ENCODE results near the gene ZXDC.
A peak's percentile ranks its signal among the peaks of the same experiment; 100 is the strongest.

Gene ZXDC

DNA sequence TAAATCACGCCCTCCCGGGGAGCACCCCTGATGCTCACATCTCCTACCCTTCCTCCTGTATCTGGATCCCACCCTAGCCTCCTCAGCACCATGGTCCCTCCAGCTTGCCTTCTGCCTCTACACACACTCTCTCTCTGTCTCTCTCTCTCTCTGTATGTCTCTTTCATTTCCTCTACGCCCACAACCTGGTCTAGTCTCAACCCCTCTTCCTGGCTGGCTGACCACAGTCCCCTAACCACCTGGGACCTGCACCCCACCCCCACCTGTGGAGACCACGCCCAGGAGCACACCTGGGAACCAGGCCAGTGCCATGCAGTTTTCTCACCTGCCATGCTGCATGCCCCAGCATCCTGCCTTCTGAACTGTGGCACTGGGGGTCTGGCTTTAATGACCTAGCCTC is 84.9 kb downstream of the ZXDC start:
- TF ChIP-seq, protein P1, sequence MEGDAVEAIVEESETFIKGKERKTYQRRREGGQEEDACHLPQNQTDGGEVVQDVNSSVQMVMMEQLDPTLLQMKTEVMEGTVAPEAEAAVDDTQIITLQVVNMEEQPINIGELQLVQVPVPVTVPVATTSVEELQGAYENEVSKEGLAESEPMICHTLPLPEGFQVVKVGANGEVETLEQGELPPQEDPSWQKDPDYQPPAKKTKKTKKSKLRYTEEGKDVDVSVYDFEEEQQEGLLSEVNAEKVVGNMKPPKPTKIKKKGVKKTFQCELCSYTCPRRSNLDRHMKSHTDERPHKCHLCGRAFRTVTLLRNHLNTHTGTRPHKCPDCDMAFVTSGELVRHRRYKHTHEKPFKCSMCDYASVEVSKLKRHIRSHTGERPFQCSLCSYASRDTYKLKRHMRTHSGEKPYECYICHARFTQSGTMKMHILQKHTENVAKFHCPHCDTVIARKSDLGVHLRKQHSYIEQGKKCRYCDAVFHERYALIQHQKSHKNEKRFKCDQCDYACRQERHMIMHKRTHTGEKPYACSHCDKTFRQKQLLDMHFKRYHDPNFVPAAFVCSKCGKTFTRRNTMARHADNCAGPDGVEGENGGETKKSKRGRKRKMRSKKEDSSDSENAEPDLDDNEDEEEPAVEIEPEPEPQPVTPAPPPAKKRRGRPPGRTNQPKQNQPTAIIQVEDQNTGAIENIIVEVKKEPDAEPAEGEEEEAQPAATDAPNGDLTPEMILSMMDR (IDR thresholded peaks at IDR 0.05; ENCODE audit: control insufficient read depth, insufficient read depth, low read depth, low read length, missing control alignments) = no peak
- H3K4me3 ChIP-seq (ENCODE audit: control insufficient read depth, low read depth, low read length) = no peak overlapping the region
- no peak for DNase-seq (ENCODE audit: low read depth)

DNA sequence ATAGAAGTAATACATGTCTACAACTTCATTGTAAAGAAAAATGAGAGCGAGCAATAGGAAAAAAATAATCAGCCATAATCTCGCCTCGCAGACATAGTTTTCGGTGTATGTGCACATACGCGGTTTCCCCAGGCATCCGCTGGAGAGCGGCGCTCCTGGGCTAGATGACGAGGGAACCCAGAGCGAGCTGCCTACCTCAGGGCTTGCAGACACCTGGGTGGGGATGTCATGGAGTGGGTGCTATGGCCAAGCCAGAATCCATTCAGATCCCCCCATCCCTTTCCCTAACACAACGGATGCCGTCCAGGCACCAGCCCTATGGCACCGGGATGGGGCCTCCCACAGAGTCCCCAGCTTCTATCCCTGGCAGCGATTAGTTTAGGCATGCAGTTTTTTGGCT is 85.5 kb downstream of the ZXDC start:
- no peak for DNase-seq (ENCODE audit: low read depth)
- TF ChIP-seq, protein P1 (IDR thresholded peaks at IDR 0.05; ENCODE audit: control insufficient read depth, insufficient read depth, low read depth, low read length, missing control alignments) = no peak
- no peak overlapping the region for H3K4me3 ChIP-seq (ENCODE audit: control insufficient read depth, low read depth, low read length)

DNA sequence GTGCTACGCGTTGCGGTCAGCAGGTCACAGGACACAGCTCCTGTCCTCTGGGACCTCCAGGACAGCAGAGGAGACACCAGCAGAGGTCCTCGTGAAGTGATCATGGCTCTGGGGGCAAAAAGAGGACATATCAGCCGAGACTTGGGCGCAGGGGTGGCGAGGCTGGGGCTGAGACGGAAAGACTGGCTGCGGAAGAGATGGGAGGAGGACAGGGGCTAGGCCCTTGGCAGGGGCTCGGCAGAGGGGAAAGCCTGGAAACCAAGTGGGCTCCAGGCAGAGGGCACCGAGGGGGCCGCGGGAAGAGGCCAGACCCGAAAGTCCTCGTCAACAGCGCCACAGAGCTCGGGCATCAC is 85.9 kb downstream of the ZXDC start:
- TF ChIP-seq, protein P1 (IDR thresholded peaks at IDR 0.05; ENCODE audit: control insufficient read depth, insufficient read depth, low read depth, low read length, missing control alignments) = no peak
- DNase-seq (ENCODE audit: low read depth) = no peak
- H3K4me3 ChIP-seq (ENCODE audit: control insufficient read depth, low read depth, low read length) = no peak overlapping the region

DNA sequence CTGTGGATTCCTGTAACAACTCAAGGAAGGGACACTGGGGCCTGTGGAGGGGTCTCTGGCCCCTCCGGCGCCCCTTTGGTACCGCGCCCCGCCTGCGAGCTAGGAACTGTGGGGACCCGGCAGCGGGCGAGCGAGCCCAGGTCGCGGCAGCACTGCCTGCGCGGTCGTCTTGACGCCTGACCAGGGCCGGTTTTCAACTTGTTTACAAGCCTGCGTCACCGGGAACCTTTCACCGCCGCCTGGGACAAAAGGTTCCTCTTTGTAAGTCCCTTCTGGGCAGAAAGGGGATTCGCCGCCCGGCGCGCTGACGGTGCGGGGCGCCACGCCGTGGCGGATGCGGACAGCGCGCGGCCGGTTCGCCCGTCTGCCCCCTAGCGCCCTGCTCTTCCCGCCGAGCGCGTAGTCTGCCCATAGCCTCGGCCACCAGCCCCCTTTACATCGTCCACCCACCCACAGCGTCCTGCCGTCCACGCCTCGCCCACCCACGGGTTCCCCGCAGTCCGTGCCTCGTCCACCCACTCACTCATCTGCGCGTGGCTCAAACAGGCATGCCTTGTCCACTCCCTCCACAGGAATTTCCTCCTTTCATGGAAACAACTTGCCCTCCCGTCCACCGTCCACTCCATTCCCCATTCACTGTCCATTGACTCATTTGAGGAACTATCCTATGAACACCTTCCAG is 86.4 kb downstream of the ZXDC start:
- peak overlapping the region; percentile 47 for H3K4me3 ChIP-seq (ENCODE audit: control insufficient read depth, low read depth, low read length)
- DNase-seq (ENCODE audit: low read depth) = peak; percentile 41
- TF ChIP-seq, protein P1 (IDR thresholded peaks at IDR 0.05; ENCODE audit: control insufficient read depth, insufficient read depth, low read depth, low read length, missing control alignments) = peak; percentile 77
